Inflammatory macrophage treated with lipopolysaccharide for 4 hours (primary cell): ENCODE results near the gene ADAMTSL3.
"Not testable (repeated sequence)": the region's sequence is repeated elsewhere in the genome, so short reads cannot be mapped to it uniquely, and the experiment has no call there.

Experiments used
- DNase-seq: peaks from one replicate; pipeline ENCODE4 v3.0.0-alpha.2; 2020

The ADAMTSL3 gene

DNA sequence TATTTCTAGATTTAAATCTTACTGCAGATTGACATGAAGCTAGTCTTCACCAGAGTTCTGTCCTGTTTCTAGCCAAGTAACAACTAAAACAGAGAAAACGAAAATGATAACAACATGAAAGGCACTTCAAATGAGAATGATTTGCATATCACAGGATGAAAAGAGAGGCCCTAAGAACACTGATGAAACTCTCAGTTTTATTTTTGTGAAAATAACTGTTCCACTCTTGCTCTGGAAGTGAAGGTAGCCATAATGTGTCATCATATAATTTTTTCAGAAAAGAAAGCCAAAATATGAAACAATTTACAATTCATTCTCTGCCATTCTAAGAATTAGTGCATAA is 274.4 kb downstream of the ADAMTSL3 start:
- no peak for DNase-seq

GRCh38 chr15:83928878-83929418 is 275.0 kb downstream of the ADAMTSL3 start:
- DNase-seq = no peak

DNA sequence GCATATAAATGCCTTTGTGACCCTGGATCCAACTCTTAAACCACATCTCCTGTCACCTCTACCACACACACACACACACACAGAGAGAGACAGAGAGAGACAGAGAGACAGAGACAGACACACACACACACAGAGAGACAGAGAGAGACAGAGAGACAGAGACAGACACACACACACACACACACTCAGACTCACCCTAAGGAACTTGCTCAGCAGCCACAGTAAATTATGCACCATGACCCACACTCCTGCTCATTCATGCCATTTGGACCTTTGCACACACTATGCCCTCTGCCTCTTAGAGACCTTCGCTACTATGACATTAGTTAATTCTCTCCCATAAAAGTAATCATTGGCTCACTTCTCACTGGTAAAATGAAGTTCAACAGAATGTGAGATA is 275.7 kb downstream of the ADAMTSL3 start:
- DNase-seq = no peak

DNA sequence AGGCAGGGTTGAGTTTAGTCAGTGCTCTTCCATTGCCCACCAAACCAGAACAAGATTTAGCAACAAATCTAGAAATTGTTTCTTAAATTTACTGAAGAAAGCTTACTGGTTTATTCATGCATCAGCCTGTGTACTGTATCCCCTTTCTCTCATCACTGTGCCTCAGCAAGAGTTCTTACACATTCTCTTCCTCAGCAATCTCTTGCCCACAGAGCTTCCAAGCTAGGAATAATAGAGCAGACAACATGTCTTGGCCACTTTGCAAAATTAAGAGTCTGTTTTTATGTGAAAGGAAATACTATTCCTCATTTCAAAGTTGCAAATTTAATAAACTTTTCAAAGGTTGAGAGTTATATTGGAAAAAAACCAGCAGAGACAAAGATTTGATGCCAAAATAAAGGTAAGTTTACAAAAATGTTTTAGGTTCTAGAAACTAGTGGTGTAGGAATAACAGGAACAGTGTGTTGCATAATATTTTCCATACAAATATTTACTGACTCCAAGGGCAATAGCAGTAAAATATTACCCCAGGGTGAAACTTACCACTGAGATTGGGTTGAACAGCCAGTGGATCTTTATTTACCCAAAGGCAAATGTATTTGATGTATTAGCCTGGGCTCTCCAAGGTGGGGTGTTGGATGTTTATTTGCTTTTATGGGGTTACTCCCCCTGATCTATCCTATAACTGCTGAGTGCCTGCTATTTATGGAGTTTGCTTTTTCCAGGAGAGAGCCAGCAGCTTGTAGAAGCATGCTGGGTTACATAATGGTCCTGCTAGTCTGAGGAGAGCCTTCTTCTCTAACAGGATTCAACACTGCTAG is 276.7 kb downstream of the ADAMTSL3 start:
- DNase-seq = no peak

DNA sequence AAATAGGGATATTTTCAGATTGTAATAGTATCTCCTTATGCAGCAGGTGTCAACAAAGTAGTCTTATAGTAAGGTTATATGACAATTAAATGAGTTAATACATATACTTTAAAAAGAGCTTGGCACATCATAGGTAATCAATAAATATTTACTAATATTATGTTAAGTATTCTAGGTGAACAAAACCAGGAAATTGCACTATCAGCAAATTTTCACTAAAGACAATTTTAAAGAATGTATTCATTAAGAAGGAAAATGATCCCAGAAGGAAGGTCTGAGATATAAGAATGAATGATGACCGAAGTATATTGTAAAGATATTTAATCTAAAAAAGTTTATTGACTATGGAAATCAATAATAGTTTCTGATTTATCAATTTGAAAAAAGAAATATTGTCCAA is 281.9 kb downstream of the ADAMTSL3 start:
- DNase-seq = no peak

GRCh38 chr15:83940136-83940535 is 286.2 kb downstream of the ADAMTSL3 start:
- no peak for DNase-seq

- DNase-seq = no peak
Measured at GRCh38 chr15:83943043-83943442, 289.1 kb downstream of the ADAMTSL3 start.

DNA sequence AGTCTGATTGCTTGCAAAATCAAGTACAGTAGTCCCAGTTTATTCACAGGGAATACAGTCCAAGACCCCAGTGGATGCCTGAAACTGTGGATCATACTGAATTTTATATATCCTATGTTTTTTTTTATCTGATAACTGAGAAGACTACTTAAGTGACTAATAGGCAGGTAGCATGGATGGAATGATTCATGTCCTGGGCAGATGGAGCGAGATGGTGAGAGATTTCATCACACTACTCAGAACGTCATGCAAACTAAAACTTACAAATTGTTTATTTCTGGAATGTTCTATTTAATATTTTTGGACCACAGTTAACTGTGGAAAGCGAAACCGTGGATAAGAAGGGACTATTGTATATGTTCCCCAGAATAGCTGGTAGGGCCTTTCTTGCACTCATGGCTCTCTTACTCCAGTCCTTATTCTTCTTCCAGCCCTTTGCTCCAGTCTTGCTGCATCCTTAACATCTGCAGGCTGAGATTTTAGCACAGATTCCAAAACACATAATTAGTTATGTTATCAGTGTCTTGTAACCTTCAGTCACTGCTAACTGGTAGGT is 290.0 kb downstream of the ADAMTSL3 start:
- no peak for DNase-seq

GRCh38 chr15:83947156-83947555 is 293.2 kb downstream of the ADAMTSL3 start:
- no peak for DNase-seq

- DNase-seq = no peak
Measured at GRCh38 chr15:83954506-83954905, 300.6 kb downstream of the ADAMTSL3 start.

GRCh38 chr15:83955806-83956265 is 301.9 kb downstream of the ADAMTSL3 start:
- peak; percentile 18 for DNase-seq

- no peak for DNase-seq
Measured at GRCh38 chr15:83956887-83957286, 303.0 kb downstream of the ADAMTSL3 start.

DNA sequence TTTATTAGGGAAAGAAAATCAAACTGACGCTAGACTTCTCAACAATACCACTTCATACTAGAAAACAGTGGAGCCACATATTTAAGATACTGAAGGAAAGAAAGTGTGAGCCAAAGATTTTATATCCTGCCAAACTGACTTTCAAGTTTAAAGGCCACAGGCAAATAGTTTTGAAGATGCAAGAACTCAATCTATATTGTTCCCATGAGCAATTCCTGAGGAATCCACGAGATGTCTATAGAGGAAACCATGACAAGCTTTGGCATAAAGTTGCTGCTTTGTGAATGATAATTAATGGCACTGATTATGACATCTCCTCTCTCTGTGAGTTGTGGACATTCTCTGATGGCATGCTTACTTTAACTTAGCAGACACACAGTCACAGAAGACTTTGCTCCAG is 305.6 kb downstream of the ADAMTSL3 start:
- DNase-seq = no peak

DNA sequence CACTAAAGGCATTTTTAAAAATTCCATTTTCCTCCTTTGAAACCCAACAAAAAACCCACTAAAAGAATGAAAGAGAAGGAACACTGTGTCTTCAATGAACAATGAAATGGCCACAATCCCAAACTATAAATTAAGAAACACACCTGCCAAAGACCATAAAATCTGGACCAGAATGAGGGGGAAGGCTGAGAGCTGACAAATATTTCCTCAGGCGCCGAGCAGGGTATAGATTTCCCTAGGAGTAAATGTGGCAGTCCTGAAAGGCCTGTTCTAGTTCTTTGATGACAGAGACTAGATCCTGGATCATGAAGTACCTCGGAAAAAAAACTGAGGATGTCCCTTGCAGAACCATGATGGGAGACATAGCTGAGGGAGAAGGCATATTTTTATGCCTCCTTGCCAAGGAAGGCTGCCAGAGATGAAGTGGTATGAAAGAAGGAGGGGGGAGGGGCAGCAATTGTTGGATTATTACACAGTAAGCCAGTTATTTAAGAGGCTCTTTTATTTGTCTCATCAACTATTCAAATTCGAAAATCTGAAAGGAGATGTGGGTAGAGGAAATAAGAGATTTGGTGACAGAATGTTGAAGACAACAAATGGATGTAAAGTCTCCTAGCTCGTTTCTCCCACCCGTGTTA is 306.4 kb downstream of the ADAMTSL3 start:
- no peak for DNase-seq

DNA sequence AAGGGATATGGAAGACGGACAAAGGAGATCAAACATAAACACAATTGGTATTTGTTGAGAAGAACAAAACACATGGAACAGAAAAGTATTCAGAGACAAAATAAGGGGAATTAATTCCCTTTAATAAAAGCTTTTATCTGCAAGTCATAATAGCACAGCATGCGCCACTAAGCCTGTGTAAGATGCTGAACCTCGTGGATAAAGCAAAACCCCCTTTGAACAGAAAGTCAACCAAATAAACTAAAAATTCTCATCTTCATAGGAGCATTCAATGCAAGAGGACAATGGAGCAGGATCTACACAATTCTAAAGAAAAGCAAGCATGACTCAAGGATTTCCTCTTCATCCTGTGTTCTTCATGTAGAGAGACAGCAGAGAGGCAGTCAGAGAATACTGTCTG is 307.4 kb downstream of the ADAMTSL3 start:
- DNase-seq = no peak

DNA sequence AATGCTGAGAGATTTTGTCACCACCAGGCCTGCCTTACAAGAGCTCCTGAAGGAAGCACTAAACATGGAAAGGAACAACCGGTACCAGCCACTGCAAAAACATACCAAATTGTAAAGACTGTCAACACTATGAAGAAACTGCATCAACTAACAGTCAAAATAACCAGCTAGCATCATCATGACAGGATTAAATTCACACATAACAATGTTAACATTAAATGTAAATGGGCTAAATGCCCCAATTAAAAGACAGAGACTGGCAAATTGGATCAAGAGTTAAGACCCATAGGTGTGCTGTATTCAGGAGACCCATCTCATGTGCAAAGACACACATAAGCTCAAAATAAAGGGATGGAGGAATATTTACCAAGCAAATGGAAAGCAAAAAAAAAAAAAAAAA is 311.0 kb downstream of the ADAMTSL3 start:
- DNase-seq = not testable (repeated sequence)

DNA sequence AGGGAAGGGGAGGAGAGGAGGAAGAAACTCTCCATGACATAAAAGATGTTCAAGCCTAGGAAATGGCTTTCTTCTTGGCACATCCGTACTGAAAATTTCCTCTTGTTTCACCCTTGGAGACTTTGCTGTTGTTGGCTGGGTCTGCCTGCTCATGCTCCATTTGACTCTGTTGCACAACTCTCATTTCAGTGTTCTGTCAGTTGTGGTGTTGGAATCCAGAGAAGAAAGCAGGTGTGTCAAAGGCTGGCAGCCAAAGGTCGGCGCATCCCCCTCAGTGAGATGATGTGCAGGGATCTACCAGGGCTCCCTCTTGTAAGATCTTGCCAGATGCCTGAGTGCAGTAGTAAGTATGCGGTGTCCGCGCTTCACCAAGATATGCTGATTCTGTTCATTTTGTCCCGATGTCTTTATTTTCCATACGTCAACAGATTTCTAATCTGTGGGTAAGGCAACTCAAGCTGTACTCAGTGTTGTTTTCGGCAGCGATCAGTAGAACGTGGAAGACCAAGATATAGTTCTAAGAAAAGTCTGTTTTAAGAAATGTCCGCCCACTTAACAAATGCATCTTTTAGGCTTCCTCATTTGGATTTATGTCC is 316.5 kb downstream of the ADAMTSL3 start:
- DNase-seq = no peak

GRCh38 chr15:83971992-83972391 is 318.1 kb downstream of the ADAMTSL3 start:
- DNase-seq = no peak

DNA sequence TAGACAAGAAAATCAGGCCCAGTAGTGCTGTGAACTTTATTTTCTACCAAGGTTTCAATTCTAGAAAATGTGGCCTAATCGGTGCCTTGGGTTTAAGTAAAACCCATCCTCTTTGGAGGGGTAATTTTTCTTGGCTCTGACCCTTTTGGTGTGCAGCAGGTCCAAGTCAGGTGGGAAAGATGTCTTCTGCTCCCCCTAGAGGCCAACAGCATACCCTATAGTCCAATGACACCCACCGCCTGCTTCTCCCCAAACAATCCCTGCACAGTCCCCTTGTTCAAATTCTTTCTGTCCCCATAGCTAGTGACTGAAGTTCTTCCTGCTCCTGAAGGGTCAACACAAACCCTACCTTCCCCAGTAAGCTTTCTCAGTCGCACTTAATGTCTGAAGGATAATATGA is 319.9 kb downstream of the ADAMTSL3 start:
- no peak for DNase-seq

DNA sequence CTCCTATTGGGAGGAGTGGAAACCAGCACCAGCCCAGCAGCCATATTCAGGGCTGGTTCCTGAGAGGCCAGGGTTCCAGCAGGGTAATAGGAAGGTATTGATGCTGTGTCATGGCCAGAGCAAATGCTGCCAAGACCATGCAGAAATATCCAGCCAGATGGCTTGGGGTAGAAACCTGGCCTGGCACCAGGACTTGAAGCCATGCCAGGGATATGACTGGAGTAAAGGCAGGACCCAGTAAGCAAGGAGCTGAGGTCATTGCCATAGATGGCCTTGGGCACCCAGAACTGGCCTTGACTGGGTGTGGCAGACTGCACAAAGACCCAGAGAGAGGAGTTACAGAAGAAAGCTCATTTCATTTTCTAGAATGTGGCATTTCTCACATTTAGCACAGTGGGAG is 324.1 kb downstream of the ADAMTSL3 start:
- DNase-seq = no peak

GRCh38 chr15:83978588-83978987 is 324.7 kb downstream of the ADAMTSL3 start:
- DNase-seq = no peak

DNA sequence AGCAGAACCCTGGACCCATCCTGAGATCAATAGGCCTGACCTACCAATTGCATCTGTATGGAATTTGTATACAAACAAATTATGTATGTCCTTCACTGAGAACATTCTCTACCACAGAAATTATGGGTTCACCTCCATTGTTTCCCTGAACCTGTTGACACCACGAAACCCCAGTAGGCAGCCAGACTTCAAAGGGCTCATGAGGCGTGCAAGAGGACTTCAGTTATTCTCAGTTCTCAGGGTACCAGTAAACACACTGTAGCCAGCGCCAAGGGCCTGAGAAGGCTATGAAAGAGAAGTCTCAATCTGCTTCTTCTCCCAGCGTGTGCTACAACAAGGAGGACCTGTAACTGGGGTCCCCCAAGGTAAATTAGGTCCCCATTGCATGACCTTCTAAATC is 326.7 kb downstream of the ADAMTSL3 start:
- DNase-seq = no peak

GRCh38 chr15:83982748-83983147 is 328.8 kb downstream of the ADAMTSL3 start:
- DNase-seq = no peak
